LNCaP clone FGC (cell line): Measurements from ENCODE around the gene CSF1.

Source experiments
- DNase-seq: peaks from one replicate; pipeline ENCODE4 v3.0.0-alpha.2; 2011; ENCODE audit warnings: low read depth
- H3K4me3 ChIP-seq: 2 replicates; pipeline ENCODE4 v1.5.1; 2011; ENCODE audit warnings: mild to moderate bottlenecking, low read depth, low read length, control low read depth
- TF ChIP-seq, protein P1 (sequence below): IDR thresholded peaks from 2 replicates; pipeline ENCODE4 v1.5.1; 2012; ENCODE audit warnings: mild to moderate bottlenecking; ENCODE audit not compliant: control insufficient read depth, insufficient read depth; ENCODE audit errors: extremely low read depth

The CSF1 gene

GRCh38 chr1:109889094-109889493 is 21.6 kb upstream of the CSF1 start:
- H3K4me3 ChIP-seq = no peak overlapping the region
- TF ChIP-seq, protein P1, sequence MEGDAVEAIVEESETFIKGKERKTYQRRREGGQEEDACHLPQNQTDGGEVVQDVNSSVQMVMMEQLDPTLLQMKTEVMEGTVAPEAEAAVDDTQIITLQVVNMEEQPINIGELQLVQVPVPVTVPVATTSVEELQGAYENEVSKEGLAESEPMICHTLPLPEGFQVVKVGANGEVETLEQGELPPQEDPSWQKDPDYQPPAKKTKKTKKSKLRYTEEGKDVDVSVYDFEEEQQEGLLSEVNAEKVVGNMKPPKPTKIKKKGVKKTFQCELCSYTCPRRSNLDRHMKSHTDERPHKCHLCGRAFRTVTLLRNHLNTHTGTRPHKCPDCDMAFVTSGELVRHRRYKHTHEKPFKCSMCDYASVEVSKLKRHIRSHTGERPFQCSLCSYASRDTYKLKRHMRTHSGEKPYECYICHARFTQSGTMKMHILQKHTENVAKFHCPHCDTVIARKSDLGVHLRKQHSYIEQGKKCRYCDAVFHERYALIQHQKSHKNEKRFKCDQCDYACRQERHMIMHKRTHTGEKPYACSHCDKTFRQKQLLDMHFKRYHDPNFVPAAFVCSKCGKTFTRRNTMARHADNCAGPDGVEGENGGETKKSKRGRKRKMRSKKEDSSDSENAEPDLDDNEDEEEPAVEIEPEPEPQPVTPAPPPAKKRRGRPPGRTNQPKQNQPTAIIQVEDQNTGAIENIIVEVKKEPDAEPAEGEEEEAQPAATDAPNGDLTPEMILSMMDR = no peak
- DNase-seq = no peak

- no peak overlapping the region for H3K4me3 ChIP-seq
- no peak for DNase-seq
- TF ChIP-seq, protein P1 = no peak
Observed at GRCh38 chr1:109890115-109890953, 20.3 kb upstream of the CSF1 start.

DNA sequence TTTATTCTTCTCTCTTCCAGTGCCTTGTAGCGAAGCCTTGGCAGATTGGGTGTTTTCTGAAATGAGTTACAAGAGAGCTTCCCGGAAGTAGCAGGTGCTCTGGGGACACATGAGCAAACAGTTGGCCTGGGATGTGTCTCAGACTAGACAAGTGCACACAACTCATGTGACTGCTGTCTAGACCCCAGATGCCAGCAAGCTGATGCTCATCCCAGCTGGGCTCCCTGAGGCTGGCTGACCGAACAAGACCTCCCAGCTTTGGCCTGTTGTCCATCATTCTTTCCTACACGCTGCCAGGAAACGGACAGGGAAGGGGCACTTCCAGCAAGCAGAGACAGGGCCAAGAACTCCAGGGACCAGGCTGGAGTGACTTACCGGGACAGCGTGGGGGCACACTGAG is 18.7 kb upstream of the CSF1 start:
- DNase-seq = no peak
- H3K4me3 ChIP-seq = no peak overlapping the region
- TF ChIP-seq, protein P1 = no peak

DNA sequence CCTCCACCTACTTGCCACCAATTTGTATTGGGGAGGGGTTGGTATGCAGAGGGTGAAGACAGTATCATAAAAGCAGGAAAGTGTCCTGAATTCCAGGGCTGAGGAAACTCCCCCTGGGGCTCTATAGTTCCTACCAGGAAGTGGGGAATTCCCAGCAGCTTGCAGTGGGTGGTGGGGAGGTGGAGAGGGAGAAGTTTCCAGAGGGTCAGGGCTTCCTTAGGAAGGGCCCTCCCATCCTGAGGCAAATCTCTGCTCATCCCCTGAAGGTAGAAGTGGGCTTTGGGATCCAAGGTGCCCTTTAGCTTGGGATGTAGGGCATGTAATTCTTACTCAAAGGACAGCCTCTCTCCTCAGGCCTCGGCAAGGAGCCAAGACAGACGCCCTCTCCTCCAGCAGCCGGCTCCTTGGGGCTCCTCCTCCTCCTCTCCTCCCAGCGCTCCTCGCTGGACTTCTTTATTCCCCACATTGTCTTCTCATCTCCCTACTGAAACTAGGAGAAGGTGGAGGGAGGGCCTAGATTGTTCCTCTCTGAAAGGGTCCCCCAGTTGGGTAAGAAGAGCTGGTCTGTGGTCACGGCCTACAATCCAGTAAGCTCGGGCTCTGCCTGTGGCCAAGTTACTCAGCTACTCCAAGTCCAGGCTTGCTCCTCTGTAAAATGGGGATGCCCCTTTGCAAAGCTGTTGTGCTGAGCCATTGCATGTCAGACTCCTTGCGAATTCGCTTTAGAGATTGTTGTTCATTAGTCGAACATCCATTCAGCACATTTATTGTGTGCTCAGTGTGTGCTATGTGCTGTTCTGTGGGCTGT is 17.9 kb upstream of the CSF1 start:
- TF ChIP-seq, protein P1 = no peak
- no peak overlapping the region for H3K4me3 ChIP-seq
- no peak for DNase-seq

DNA sequence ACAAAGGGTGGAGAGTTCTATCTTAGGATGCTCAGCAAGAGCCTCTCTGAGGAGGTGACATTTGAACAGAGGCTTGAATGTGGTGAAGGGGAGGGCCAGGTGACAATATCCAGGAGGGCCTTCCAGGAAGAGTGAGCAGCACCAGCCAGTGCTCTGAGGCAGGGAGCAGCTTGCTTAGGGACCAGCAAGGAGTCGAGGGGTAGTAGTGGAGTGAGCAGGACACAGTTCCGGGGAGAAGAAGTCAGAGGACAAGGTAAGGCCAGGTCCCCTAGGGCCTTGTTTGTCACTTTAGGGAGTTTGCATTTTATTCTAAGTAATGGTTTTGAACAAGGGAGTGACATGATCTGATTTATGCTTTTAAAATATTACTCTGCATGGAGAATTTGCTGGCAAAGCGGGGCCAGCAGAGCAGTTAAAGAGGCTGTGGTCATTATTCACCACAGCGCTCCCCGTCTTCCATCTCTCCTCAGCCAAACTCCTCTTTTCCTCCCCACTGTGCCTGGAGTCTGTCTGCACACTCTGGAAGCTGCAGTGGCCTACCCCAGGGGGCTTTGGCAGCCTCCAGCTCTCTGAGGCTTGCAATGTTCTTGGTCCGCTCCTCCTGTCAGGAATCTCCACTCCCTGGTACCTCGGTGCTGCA is 17.0 kb upstream of the CSF1 start:
- no peak for DNase-seq
- H3K4me3 ChIP-seq = no peak overlapping the region
- TF ChIP-seq, protein P1 = no peak

DNA sequence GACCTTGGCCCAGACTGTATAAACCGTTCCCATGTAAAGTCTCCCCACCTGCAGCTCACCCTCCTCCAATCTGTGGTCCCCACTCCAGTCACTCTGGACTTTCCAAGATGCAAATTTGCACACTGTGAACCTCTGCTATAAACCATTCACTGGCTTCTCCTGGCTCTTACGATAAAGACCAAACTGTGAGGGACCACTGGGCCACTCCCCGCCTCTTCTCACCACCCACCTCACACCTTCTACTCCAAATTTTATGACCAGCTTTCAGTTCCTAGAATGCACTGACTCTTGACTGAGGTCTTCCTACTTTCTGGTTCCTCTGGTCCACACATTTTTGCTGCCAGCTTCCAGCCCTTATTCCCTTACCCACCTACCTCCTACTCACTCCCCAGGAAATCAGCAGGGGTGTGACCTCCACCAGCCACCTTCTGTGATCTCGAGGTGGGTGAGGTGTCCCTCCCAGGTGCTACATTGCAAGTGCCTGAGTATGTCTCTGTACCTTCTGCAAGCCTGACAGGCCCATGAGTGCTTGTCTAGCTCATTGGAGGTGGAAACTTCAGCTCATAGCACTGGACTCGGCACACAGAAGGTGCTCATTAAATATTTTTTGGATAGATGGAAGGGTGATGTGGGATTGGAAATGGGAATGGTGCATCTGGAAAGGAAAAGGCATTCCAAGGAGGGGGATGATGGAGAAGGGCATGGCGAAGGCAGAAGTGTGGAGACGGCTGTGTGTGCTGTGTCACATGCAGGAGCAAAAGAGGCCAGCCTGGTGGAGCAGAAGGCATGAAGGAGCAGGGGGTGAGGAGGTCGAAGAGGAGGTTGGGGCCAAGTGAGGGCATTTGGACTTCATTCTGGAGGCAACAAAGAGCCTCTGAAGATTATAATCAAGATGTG is 15.6 kb upstream of the CSF1 start:
- DNase-seq = no peak
- H3K4me3 ChIP-seq = no peak overlapping the region
- TF ChIP-seq, protein P1 = no peak
